K562 (cell line): ENCODE data around the gene WFIKKN1.

ENCODE experiments used
- ETV5 ChIP-seq: sonication (generic); formaldehyde crosslinking; IDR thresholded peaks from 2 replicates; pipeline ENCODE4 v1.4.0; 2020; ENCODE audit warnings: low read depth, mild to moderate bottlenecking, missing genetic modification reagents
- GABPA ChIP-seq: fragments of 200-800 bp; sonication (Bioruptor generic); conservative IDR thresholded peaks from 2 replicates; pipeline ENCODE4 v1.6.1; 2016; ENCODE audit warnings: low read depth, missing genetic modification characterization, missing compliant biosample characterization
- NFIC ChIP-seq: fragments of 450-650 bp; IDR thresholded peaks from 2 replicates; pipeline ENCODE4 v1.6.1; 2017; ENCODE audit warnings: mild to moderate bottlenecking, inconsistent platforms
- NR3C1 ChIP-seq: sonication (generic); formaldehyde crosslinking; IDR thresholded peaks from 2 replicates; pipeline ENCODE4 v1.8.1; 2022; ENCODE audit warnings: missing genetic modification reagents
- POLR2A ChIP-seq: fragments of 450-650 bp; conservative IDR thresholded peaks from 2 replicates; pipeline ENCODE4 v1.6.1; 2016
- REST ChIP-seq, 2 experiments: fragments of 450-650 bp; formaldehyde crosslinking in 1 of 2; IDR thresholded peaks; 2 replicates each; pipeline versions ENCODE4 v1.4.0 to v1.6.1; 2014 to 2020; ENCODE audit warnings: mild to moderate bottlenecking in 2 of 2, borderline replicate concordance in 1 of 2, low read depth in 1 of 2
- ZNF449 ChIP-seq: fragments of 250-450 bp; sonication (Bioruptor Pico); IDR thresholded peaks from 2 replicates; pipeline ENCODE4 v1.8.0; 2022; ENCODE audit warnings: moderate library complexity, mild to moderate bottlenecking, inconsistent platforms
- TF ChIP-seq, protein P1 (sequence below), 3 experiments: IDR thresholded peaks in 2 of 3; conservative IDR thresholded peaks in 1 of 3; 2 replicates each; pipeline ENCODE4 v1.5.1; 2011 to 2012; ENCODE audit warnings: low read length in 3 of 3, mild to moderate bottlenecking in 3 of 3, control low read depth in 2 of 3, improper control_type of control experiment in 1 of 3, inconsistent platforms in 1 of 3, low read depth in 1 of 3, mixed read lengths in 1 of 3, moderate library complexity in 1 of 3; ENCODE audit not compliant: insufficient read depth in 2 of 3
- TF ChIP-seq, protein P2 (sequence below), 2 experiments: IDR thresholded peaks; 2 replicates each; pipeline ENCODE4 v1.6.1; 2011; ENCODE audit warnings: borderline replicate concordance in 1 of 2, control low read depth in 1 of 2, low read depth in 1 of 2, low read length in 1 of 2, mild to moderate bottlenecking in 1 of 2, mixed read lengths in 1 of 2, moderate library complexity in 1 of 2; ENCODE audit not compliant: insufficient read depth in 1 of 2, insufficient read length in 1 of 2, poor library complexity in 1 of 2, severe bottlenecking in 1 of 2; ENCODE audit errors: extremely low read depth in 1 of 2

GRCh38 chr16:590188-590814 is 40.5 kb upstream of the WFIKKN1 start:
- TF ChIP-seq REST (IDR thresholded peaks at IDR 0.05; ENCODE audit: borderline replicate concordance) (no peak), REST (CRISPR knock-in tag; IDR thresholded peaks at IDR 0.05; ENCODE audit: low read depth) (peak; percentile 72), GABPA (tag) (no peak), POLR2A (no peak), ZNF449 (CRISPR knock-in tag) (no peak), ETV5 (CRISPR knock-in tag) (no peak), NFIC (no peak), NR3C1 (peak; percentile 50; the same call in 1 of the 2 replicates)
- TF ChIP-seq, protein P1, sequence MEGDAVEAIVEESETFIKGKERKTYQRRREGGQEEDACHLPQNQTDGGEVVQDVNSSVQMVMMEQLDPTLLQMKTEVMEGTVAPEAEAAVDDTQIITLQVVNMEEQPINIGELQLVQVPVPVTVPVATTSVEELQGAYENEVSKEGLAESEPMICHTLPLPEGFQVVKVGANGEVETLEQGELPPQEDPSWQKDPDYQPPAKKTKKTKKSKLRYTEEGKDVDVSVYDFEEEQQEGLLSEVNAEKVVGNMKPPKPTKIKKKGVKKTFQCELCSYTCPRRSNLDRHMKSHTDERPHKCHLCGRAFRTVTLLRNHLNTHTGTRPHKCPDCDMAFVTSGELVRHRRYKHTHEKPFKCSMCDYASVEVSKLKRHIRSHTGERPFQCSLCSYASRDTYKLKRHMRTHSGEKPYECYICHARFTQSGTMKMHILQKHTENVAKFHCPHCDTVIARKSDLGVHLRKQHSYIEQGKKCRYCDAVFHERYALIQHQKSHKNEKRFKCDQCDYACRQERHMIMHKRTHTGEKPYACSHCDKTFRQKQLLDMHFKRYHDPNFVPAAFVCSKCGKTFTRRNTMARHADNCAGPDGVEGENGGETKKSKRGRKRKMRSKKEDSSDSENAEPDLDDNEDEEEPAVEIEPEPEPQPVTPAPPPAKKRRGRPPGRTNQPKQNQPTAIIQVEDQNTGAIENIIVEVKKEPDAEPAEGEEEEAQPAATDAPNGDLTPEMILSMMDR (IDR thresholded peaks at IDR 0.05 in 2 of 3, conservative IDR thresholded peaks at IDR 0.05 in 1 of 3; ENCODE audit: insufficient read depth in 2 of 3, low read depth in 1 of 3, low read length in 3 of 3), result peak in 2 of 3 experiments; percentile 12 to 47; a peak in 2 of 6 replicates
- TF ChIP-seq, protein P2, sequence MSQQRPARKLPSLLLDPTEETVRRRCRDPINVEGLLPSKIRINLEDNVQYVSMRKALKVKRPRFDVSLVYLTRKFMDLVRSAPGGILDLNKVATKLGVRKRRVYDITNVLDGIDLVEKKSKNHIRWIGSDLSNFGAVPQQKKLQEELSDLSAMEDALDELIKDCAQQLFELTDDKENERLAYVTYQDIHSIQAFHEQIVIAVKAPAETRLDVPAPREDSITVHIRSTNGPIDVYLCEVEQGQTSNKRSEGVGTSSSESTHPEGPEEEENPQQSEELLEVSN (IDR thresholded peaks at IDR 0.05; ENCODE audit: borderline replicate concordance in 1 of 2, extremely low read depth in 1 of 2, insufficient read depth in 1 of 2, insufficient read length in 1 of 2, low read depth in 1 of 2, low read length in 1 of 2, poor library complexity in 1 of 2, severe bottlenecking in 1 of 2), result peak in 1 of 2 experiments; percentile 24
